Endothelial cell of umbilical vein (primary cell): Measurements from ENCODE around the gene SLA2. TPM values are rescaled to one million over a fixed set of nuclear protein-coding genes. Genes with fewer than 3 reads are reported as not detected.

ENCODE experiments used
- BruUV-seq: library from RNA; stranded (reverse); fragments of 400-500 nt; replicated peaks from 2 replicates; lab custom pipeline; 2021; lab: Mats Ljungman, UMichigan
- CTCF ChIA-PET: fragments of 300-600, 350-600 bp; sonication (Branson Sonifier 250); formaldehyde crosslinking; loops from one replicate; lab custom pipeline; 2021; ENCODE audit warnings: antibody characterized with exemption, inconsistent platforms; lab: Charles Lee
- POLR2A ChIA-PET: fragments of 300-600, 350-600 bp; sonication (Branson Sonifier 250); formaldehyde crosslinking; loops from one replicate; lab custom pipeline; 2021; ENCODE audit warnings: antibody characterized with exemption, inconsistent platforms; lab: Charles Lee
- DNase-seq: peaks from one replicate; pipeline ENCODE4 v3.0.0-alpha.2; 2011; ENCODE audit warnings: low read depth, low spot score
- FAIRE-seq: peaks from 2 replicates; lab custom pipeline; 2011; peaks lifted over from hg19 to GRCh38; lab: Jason Lieb, UNC
- H2AFZ ChIP-seq: 2 replicates; pipeline ENCODE4 v1.6.0; 2012; ENCODE audit warnings: low read depth, low read length, control low read depth, inconsistent platforms
- H3K27ac ChIP-seq: 2 replicates; pipeline ENCODE4 v1.5.1; 2011; ENCODE audit warnings: low read depth, mild to moderate bottlenecking, control low read depth, low read length, moderate library complexity; ENCODE audit not compliant: insufficient read depth
- H3K27me3 ChIP-seq, 2 experiments: 2 replicates each; pipeline versions ENCODE4 v1.6.0 to v1.6.1; 2011; ENCODE audit warnings: low read length in 2 of 2, mixed read lengths in 1 of 2; ENCODE audit not compliant: control insufficient read depth in 2 of 2, insufficient read depth in 2 of 2
- H3K36me3 ChIP-seq, 2 experiments: 2 replicates in 1 of 2; 3 replicates in 1 of 2; pipeline ENCODE4 v1.5.1; 2011; ENCODE audit warnings: low read length in 2 of 2, mild to moderate bottlenecking in 1 of 2, moderate library complexity in 1 of 2; ENCODE audit not compliant: control insufficient read depth in 2 of 2, insufficient read depth in 2 of 2; ENCODE audit errors: extremely low read depth in 1 of 2
- H3K4me1 ChIP-seq: 3 replicates; pipeline ENCODE4 v1.5.1; 2011; ENCODE audit warnings: mild to moderate bottlenecking, low read length; ENCODE audit not compliant: control insufficient read depth, insufficient read depth; ENCODE audit errors: extremely low read depth
- H3K4me2 ChIP-seq: 2 replicates; pipeline ENCODE4 v1.6.1; 2011; ENCODE audit warnings: low read length, control low read depth, mixed read lengths; ENCODE audit not compliant: insufficient read depth
- H3K4me3 ChIP-seq, 3 experiments: fragments of 200-600 bp in 1 of 3; sonication (generic), shearing (Covaris generic) in 1 of 3; replicated peaks in 1 of 3; 2 replicates each; pipeline ENCODE4 v1.5.1; 2011 to 2016; ENCODE audit warnings: control low read depth in 3 of 3, low read length in 3 of 3, mild to moderate bottlenecking in 2 of 3, inconsistent platforms in 1 of 3, low read depth in 1 of 3, moderate library complexity in 1 of 3; ENCODE audit not compliant: insufficient read depth in 1 of 3
- H3K79me2 ChIP-seq: 2 replicates; pipeline ENCODE4 v1.6.0; 2012; ENCODE audit warnings: low read length, inconsistent platforms; ENCODE audit not compliant: control insufficient read depth, insufficient read depth
- H3K9ac ChIP-seq: replicated peaks from 2 replicates; pipeline ENCODE3; 2011; ENCODE audit warnings: low read length, control low read depth; ENCODE audit not compliant: insufficient read depth; ENCODE audit errors: extremely low read depth
- H3K9me1 ChIP-seq: replicated peaks from 3 replicates; pipeline ENCODE4 v1.6.0; 2011; ENCODE audit warnings: mild to moderate bottlenecking, low read length; ENCODE audit not compliant: control insufficient read depth, insufficient read depth; ENCODE audit errors: extremely low read depth
- H3K9me3 ChIP-seq: replicated peaks from 2 replicates; pipeline ENCODE4 v1.5.1; 2012; ENCODE audit warnings: low read length, inconsistent platforms; ENCODE audit not compliant: control insufficient read depth, insufficient read depth
- H4K20me1 ChIP-seq: replicated peaks from 2 replicates; pipeline ENCODE3; 2011; ENCODE audit warnings: mild to moderate bottlenecking, low read length; ENCODE audit not compliant: control insufficient read depth, insufficient read depth; ENCODE audit errors: extremely low read depth
- EZH2 ChIP-seq: IDR thresholded peaks from 2 replicates; pipeline ENCODE4 v1.6.1; 2012; ENCODE audit warnings: borderline replicate concordance, low read depth, mild to moderate bottlenecking, moderate library complexity, low read length, inconsistent platforms; ENCODE audit not compliant: severe bottlenecking
- FOS ChIP-seq: IDR thresholded peaks from 2 replicates; pipeline ENCODE4 v1.6.1; 2011; ENCODE audit warnings: mild to moderate bottlenecking, low read length, moderate library complexity, borderline replicate concordance; ENCODE audit not compliant: insufficient read depth
- GATA2 ChIP-seq: IDR thresholded peaks from 2 replicates; pipeline ENCODE4 v1.7.0; 2011; ENCODE audit warnings: low read depth, mild to moderate bottlenecking, moderate library complexity, mixed read lengths, low read length; ENCODE audit not compliant: insufficient read length, insufficient read depth
- JUN ChIP-seq: IDR thresholded peaks from 2 replicates; pipeline ENCODE4 v1.6.1; 2011; ENCODE audit warnings: borderline replicate concordance, low read depth; ENCODE audit not compliant: insufficient read length, insufficient read depth
- MAX ChIP-seq: IDR thresholded peaks from 2 replicates; pipeline ENCODE4 v1.6.1; 2011; ENCODE audit not compliant: insufficient read depth, insufficient read length
- MYC ChIP-seq: IDR thresholded peaks from one replicate; pipeline ENCODE4 v1.6.1; 2011; ENCODE audit warnings: mild to moderate bottlenecking, low read depth, low read length
- POLR2A ChIP-seq: IDR thresholded peaks from 2 replicates; pipeline ENCODE4 v1.6.1; 2012; ENCODE audit warnings: low read depth, mild to moderate bottlenecking, control low read depth, low read length
- POLR2AphosphoS5 ChIP-seq: IDR thresholded peaks from 2 replicates; pipeline ENCODE4 v1.6.1; 2012; ENCODE audit warnings: low read depth, mild to moderate bottlenecking, control low read depth, low read length, moderate library complexity; ENCODE audit not compliant: insufficient read depth
- dilution Hi-C: fragments of 300-500 bp; cut with MboI; formaldehyde crosslinking; loops from one replicate; pipeline ENCODE4 v1.15.0; 2019; ENCODE audit warnings: low sequenced_read_pairs; ENCODE audit not compliant: extremely low pct_ligation_motif_present
- intact Hi-C: fragments of 100-400 bp; cut with micrococcal nuclease; formaldehyde crosslinking; loops from one replicate; pipeline ENCODE4 v1.10.0; 2022
- polyA plus RNA-seq, 4 experiments: library from polyadenylated mRNA; depleted of rRNA in 3 of 4; stranded (reverse) in 3 of 4; unstranded in 1 of 4; fragments of >200 nt; gene quantifications; 2 replicates each; pipeline versions ENCODE4 v1.2.1 to v1.2.3, GENCODE V29; 2011 to 2012; ENCODE audit warnings: missing spikeins in 1 of 4
- total RNA-seq: library from RNA; stranded (reverse); gene quantifications from 2 replicates; pipeline ENCODE4 v1.2.3, GENCODE V29; 2021
- TF ChIP-seq, protein P1 (sequence below), 2 donors: IDR thresholded peaks; 1 replicate in 1 of 2; 2 replicates in 1 of 2; pipeline ENCODE4 v1.5.1; 2011; ENCODE audit warnings: low read length in 2 of 2, mild to moderate bottlenecking in 2 of 2, moderate library complexity in 2 of 2, control low read depth in 1 of 2, inconsistent platforms in 1 of 2, low read depth in 1 of 2; ENCODE audit not compliant: insufficient read depth in 1 of 2; ENCODE audit errors: extremely low read depth in 1 of 2

Gene SLA2
- total and polyA plus RNA-seq, 2 donors (not counting 3 experiments of a cell fraction or from before 2014, with no cell fraction given): not detected

DNA sequence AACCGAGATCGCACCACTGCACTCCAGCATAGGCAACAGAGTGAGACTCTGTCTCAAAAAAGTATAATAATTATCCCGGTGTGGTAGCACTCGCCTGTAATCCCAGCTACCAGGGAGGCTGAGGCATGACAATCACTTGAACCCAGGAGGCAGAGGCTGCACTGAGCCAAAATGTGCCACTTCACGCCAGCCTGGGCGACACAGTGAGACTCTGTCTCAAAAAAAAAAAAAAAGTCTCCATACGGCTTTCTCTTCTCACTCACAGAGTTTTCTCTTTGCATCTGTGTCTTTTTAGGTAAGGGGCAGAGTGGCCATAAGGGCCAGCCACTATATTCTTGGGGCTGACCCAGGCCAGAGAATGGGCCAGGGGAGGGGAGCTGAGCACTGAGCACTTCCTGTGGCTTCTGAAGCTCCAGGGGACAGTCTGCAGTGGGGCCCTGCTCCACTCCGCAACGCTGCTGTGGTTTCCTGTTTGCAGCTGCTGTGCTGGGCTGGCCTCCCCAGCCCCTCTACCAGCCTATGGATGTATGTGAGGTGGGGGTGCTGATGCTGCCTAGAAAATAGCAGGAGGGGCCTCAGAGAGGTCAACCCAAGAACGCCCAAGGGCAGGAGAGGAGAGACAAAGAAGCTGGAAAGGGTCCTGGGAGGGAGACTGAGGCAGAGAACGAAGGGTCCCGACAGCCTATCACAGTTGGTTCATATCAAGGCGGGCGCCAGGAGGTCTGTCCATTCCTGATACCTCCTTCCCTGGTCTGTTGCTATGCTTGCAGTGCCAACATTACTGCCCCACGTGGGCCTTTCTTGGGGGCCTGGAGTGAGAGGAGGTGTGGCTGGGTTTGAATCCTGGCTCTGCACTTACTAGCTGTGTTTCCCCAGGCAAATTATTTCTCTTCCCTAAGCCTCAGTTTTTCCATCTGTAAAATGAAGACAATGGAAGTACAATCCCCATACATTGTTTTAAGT lies 16.0 kb downstream of the SLA2 start:
- H3K4me1 ChIP-seq: no peaks in the 10 kb centered on the region
- no peaks in the 10 kb centered on the region for H3K27me3 ChIP-seq
- no peaks in the 10 kb centered on the region for H3K9me3 ChIP-seq
- ChIA-PET POLR2A (no interaction called here), CTCF (no interaction called here)
- H3K4me3 ChIP-seq: no peak overlapping the region
- FAIRE-seq: no peak
- no peaks in the 10 kb centered on the region for H3K36me3 ChIP-seq
- H3K9me1 ChIP-seq: no peaks in the 10 kb centered on the region
- no peak overlapping the region for H2AFZ ChIP-seq
- no peak for DNase-seq
- intact Hi-C loops (no loop called here), dilution Hi-C loops (no loop called here)
- no peak overlapping the region for H3K27ac ChIP-seq
- H3K79me2 ChIP-seq: no peaks in the 10 kb centered on the region
- no peaks in the 10 kb centered on the region for H4K20me1 ChIP-seq
- H3K4me2 ChIP-seq: no peak overlapping the region
- H3K9ac ChIP-seq: no peak overlapping the region
- BruUV-seq: no TSS peak
- TF ChIP-seq EZH2: no peak
- TF ChIP-seq FOS: no peak
- TF ChIP-seq JUN: no peak
- TF ChIP-seq POLR2AphosphoS5: no peak
- TF ChIP-seq MAX: no peak
- TF ChIP-seq GATA2: no peak
- TF ChIP-seq, protein P1, sequence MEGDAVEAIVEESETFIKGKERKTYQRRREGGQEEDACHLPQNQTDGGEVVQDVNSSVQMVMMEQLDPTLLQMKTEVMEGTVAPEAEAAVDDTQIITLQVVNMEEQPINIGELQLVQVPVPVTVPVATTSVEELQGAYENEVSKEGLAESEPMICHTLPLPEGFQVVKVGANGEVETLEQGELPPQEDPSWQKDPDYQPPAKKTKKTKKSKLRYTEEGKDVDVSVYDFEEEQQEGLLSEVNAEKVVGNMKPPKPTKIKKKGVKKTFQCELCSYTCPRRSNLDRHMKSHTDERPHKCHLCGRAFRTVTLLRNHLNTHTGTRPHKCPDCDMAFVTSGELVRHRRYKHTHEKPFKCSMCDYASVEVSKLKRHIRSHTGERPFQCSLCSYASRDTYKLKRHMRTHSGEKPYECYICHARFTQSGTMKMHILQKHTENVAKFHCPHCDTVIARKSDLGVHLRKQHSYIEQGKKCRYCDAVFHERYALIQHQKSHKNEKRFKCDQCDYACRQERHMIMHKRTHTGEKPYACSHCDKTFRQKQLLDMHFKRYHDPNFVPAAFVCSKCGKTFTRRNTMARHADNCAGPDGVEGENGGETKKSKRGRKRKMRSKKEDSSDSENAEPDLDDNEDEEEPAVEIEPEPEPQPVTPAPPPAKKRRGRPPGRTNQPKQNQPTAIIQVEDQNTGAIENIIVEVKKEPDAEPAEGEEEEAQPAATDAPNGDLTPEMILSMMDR (IDR thresholded peaks at IDR 0.05; ENCODE audit: extremely low read depth in 1 of 2, insufficient read depth in 1 of 2, low read depth in 1 of 2, low read length in 2 of 2): no peak
- TF ChIP-seq MYC: no peak
- TF ChIP-seq POLR2A: no peak
